HG03135 (cell line): ENCODE data around the gene IL12B.
"Not testable (repeated sequence)": the region's sequence is repeated elsewhere in the genome, so short reads cannot be mapped to it uniquely, and the experiment has no call there.

ENCODE experiments used
- ATAC-seq: cut with Tn5 transposase; IDR thresholded peaks from one replicate; pipeline ENCODE4 v1.9.1; 2021; ENCODE audit warnings: mild to moderate bottlenecking, moderate library complexity; ENCODE audit not compliant: unreplicated experiment

Gene IL12B

GRCh38 chr5:159330131-159330800 lies at the start of gene IL12B:
Gene IL12B, minus strand, starts transcription at chr5:159330487. Its CDS starts 3,705 bp downstream, at chr5:159326782.
- no peak for ATAC-seq

DNA sequence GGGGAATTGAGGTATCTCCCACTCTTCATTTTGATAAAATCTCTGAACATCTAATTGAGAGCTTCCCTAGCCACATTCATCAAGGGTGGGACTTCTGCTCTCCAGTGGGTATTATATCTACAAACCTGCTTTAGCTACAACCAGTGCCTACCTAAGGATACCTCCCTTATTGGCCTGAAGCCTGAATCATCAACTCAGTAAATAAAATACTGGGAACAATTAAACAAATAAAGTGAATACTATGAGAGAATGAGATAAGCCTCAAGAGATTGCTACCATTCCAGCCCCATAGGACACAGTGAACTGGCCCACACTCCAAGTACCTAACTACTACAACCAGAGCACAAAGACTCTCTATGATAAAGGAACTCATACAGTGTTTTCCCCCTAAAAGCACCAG lies 47.4 kb upstream of the IL12B start:
- no peak for ATAC-seq

DNA sequence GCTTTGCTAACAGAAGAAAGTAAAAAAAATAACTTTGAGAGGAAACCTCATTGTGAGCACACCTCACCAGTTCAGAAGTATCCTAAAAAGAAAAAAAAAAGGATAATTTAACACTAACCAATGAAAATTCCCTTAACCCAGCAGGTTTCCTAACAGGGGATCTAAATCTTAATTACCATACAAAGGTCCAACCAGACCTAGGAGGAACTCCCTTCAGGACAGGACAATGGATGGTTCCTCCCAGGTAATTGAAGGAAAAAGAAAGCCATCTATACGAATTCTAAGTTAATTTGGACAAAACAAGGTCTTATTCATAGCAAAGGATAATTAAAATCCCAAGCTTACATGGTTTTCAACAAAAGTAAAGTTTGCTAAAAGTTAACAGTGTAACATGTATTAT lies 37.6 kb upstream of the IL12B start:
- not testable (repeated sequence) for ATAC-seq

DNA sequence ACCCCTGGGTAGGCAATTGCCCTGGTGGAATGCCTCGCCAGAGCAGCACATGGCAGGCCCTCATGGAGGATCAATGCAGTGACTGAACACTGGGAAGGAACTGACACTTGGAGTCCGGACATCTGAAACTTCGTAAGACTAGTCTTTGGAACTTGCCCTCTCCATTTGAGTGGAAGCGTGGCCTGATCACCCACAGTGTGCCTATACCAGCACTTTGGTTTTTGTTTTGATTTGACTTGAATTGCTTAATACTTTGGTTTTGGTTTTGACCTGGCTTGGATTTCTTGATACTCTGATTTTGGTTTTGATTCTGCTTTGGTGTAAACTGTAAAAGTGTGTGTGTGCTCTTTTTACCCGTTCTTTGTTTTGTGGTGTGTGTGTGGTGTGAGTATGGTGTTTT lies 36.5 kb upstream of the IL12B start:
- not testable (repeated sequence) for ATAC-seq

- no peak for ATAC-seq
Measured at GRCh38 chr5:159362220-159362619, 31.9 kb upstream of the IL12B start.

- not testable (repeated sequence) for ATAC-seq
Measured at GRCh38 chr5:159359871-159360270, 29.6 kb upstream of the IL12B start.

- ATAC-seq = no peak
Measured at GRCh38 chr5:159359408-159359807, 29.1 kb upstream of the IL12B start.

DNA sequence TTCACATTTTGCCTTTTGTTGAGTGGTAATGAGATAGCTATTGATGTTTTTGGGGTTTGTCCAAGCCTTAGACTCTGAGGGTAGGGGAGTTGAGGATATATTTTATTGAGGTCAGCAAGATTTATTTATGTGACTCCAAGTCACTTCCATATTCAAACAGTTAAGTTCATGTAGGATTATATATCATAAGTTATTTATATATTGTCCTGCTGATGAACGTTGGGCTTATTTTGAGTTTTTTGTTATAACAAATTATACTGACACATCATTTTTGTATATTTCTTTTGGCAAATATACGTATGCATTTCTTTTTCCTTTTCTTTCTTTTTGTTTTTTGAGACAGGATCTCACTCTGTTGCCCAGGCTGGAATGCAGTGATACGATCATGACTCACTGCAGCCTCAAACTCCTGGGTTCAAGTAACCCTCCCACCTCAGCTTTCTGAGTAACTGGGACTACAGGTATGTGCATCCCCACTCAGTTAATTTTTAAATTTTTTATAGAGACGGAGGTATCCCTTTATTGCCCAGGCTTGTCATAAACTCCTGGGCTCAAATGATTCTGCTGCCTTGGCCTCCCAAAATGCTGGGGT lies 23.5 kb upstream of the IL12B start:
- ATAC-seq = no peak

- ATAC-seq = not testable (repeated sequence)
Measured at GRCh38 chr5:159350644-159351043, 20.4 kb upstream of the IL12B start.

DNA sequence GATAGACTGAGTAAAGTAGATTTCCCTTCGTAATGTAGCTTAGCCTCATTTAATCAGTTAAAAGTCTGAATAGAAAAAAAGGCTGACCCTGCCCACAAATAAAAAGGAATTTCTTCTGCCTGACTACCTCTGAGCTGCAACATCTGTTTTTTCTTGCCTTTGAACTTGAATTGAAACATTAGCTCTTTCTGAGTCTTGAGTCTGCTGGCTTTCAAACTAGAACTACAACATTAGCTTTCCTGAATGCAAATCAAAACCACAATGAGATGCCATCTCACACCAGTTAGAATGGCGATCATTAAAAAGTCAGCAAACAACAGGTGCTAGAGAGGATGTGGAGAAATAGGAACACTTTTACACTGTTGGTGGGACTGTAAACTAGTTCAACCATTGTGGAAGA lies 19.9 kb upstream of the IL12B start:
- not testable (repeated sequence) for ATAC-seq

DNA sequence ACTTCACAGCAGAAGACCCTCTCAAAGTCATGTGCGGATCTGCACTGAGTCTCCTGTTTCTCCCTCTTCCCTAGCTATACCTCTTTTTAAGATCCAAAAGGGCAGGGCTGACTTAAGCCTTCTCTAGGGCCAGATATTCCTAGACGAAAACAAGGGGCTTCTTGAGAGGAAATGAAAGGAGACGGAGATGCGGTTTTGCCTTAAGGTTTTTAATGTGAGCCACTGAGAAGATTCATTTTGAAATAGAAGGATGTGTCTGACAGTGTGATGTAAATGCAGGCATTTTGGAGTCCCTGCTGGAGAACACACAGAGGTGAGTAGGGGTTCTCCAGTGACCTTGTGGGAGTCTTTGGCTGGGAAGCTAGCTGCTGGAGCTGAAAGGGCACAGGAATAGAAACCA lies 15.6 kb upstream of the IL12B start:
- no peak for ATAC-seq

- no peak for ATAC-seq
Measured at GRCh38 chr5:159345336-159345735, 15.0 kb upstream of the IL12B start.

DNA sequence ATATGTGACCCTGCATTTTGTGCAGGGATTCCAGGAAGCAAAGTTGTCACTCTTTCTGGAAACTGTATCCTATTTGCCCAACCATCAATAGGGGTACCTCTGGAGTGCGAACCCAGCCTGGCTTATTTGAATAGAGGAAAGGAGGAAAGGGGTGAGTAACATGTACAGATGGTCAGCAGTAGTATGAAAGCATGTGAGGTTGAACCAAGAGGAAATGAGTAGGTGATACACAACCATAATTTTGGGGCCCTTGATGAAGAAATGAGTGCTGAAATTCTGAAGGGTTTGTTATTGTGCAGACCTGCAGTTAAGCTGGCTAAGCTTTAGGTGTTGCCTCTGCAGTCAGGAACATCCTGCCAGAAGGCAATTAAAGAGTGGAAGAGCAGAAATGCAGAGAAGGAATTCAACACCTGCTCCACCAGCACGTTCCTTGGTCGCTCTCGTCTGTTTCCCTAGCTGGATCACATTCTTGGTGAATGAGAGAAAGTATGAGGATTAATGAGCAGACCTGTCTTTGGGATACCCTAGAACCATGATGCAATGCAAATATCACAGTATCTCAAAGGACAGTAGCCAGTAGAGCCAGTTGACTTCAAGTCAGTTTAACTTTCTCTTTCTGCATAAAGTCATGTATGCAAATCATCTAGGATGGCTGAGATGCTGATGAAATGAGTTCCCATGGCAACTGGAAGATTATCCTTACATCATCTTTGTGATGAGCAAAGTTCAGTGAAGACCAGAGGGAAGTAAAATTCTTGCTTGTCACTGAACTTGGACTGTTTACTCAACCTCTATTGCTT lies 13.2 kb upstream of the IL12B start:
- no peak for ATAC-seq

GRCh38 chr5:159342840-159343239 lies 12.6 kb upstream of the IL12B start:
- ATAC-seq = no peak

DNA sequence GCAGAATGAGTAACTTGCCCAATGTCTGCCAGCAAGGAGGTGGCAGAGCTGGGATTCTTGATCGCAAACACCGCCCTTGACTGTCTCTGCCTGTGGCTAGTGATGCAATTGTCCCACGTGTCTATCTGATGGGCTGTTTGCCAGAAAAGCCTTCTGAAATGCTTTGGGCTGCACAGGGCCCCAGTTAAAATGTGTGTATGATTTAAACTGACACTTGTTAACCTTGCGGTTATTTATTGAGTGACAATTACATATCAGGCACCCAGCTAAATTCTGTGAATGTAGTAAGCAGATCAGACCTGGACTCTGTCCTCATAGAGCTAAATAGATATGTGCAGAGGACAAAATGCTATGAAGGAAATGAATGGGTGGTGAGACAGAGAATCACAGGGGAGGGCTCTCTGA lies 11.6 kb upstream of the IL12B start:
- ATAC-seq = no peak

GRCh38 chr5:159341145-159341544 lies 10.9 kb upstream of the IL12B start:
- no peak for ATAC-seq

- no peak for ATAC-seq
Measured at GRCh38 chr5:159340511-159340910, 10.2 kb upstream of the IL12B start.

- ATAC-seq = no peak
Measured at GRCh38 chr5:159339460-159339859, 9.2 kb upstream of the IL12B start.

DNA sequence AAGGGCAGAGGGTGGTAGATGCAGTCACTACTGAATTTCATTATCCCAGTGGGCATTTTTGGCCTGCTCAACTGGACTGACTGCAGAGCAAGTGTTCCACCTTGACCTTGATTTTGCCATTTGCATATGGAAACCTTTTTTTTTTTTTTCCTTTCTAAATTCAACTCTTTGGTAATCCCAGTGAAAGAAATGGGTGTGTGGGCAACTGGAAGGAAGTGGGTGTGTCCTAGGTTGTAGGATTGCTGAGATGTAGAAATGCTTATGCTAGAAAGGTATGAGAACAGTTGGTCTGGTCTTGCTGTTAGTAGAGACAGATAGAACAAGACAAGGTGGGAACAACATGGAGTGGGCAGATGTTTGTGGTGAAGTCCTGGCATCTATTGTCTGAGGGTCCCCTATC lies 7.8 kb upstream of the IL12B start:
- no peak for ATAC-seq

DNA sequence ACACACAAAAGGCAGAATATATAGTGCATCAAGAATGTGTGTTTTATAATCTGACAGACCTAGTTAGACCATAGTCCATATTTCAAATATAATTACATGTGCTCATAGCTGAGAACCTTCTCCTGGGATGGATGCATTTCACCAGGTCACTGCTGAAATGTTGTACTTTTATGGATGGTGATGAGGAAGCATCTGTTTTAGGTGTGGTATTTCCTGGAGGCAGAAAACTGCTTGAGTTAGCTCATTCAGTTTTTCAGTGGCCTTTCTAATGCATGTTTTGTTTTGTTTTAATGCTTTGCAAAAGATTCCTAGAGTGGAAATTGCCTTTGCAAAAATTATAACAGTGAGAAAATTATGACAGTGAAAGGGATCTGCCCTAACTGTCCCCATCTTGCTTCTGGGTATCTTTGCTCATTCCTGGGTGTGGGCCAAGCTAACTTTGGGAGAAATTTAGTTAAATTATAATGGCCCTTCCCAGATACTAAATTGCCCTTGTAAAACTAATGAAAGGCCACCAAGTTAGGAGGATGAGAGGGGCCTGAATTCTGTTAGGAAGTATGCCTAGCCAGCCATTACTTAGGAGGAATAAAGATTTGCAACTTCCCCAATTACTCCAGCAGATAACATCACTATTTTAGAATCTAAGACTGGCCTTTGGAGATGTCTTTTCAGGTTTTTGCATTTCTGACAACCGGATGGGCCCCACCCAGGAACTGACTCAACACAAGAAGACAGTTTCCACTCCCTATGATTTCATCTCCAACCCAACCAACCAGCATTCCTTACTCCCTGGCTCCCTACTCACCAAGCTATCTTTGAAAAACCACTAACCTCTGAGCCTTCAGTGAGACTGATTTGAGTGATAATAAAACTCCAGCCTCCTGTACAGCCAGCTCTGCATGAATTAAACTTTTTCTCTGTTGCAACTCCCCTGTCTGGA lies 7.0 kb upstream of the IL12B start:
- ATAC-seq = no peak

- ATAC-seq = no peak
Measured at GRCh38 chr5:159336586-159336985, 6.3 kb upstream of the IL12B start.
